B cell (primary cell): ENCODE data around the gene HBM. TPM values are rescaled to one million over a fixed set of nuclear protein-coding genes. Genes with fewer than 3 reads are reported as not detected.

Source experiments
- ATAC-seq: fragments of 200-7000 bp; cut with Tn5 transposase; one replicate; pipeline ENCODE4 v1.10.0; 2021; ENCODE audit warnings: low read depth, mild to moderate bottlenecking, moderate number of reproducible peaks, moderate library complexity
- CTCF ChIA-PET: fragments of 350-600 bp; sonication (Branson Sonifier 250); formaldehyde crosslinking; loops from one replicate; lab custom pipeline; 2021; ENCODE audit warnings: antibody characterized with exemption, inconsistent platforms; lab: Charles Lee
- POLR2A ChIA-PET: fragments of 350-600 bp; sonication (Branson Sonifier 250); formaldehyde crosslinking; loops from one replicate; lab custom pipeline; 2021; ENCODE audit warnings: antibody characterized with exemption; lab: Charles Lee
- DNase-seq: peaks from one replicate; pipeline ENCODE4 v3.0.0; 2013
- H2AFZ ChIP-seq: 2 replicates; pipeline ENCODE4 v1.6.1; 2012; ENCODE audit warnings: mild to moderate bottlenecking, low read depth, low read length; ENCODE audit not compliant: insufficient read depth, poor library complexity, severe bottlenecking
- H3K27ac ChIP-seq, 2 donors: 1 replicate in 1 of 2; 2 replicates in 1 of 2; pipeline ENCODE4 v1.5.1; 2012 to 2013; ENCODE audit warnings: low read length in 2 of 2, mild to moderate bottlenecking in 2 of 2, moderate library complexity in 1 of 2
- H3K27me3 ChIP-seq, 4 experiments: fragments of 200-600 bp in 1 of 4; sonication (generic) in 1 of 4; replicated peaks in 1 of 4; 1 replicate in 2 of 4; 2 replicates in 2 of 4; pipeline versions ENCODE4 v1.6.1 to v1.7.0; 2013 to 2016; ENCODE audit warnings: low read length in 3 of 4, mild to moderate bottlenecking in 2 of 4, mixed read lengths in 1 of 4, moderate library complexity in 1 of 4; ENCODE audit not compliant: insufficient read depth in 4 of 4, control insufficient read depth in 3 of 4; ENCODE audit errors: control extremely low read depth in 1 of 4
- H3K36me3 ChIP-seq, 2 experiments: replicated peaks in 1 of 2; 1 replicate in 1 of 2; 2 replicates in 1 of 2; pipeline versions ENCODE4 v1.6.1 to v1.7.1; 2013; ENCODE audit warnings: low read length in 1 of 2; ENCODE audit not compliant: insufficient read depth in 2 of 2, control insufficient read depth in 1 of 2; ENCODE audit errors: control extremely low read depth in 1 of 2, extremely low read depth in 1 of 2
- H3K4me1 ChIP-seq, 2 donors: fragments of 200-600 bp in 1 of 2; sonication (generic) in 1 of 2; 1 replicate in 1 of 2; 2 replicates in 1 of 2; pipeline versions ENCODE4 v1.5.1 to v1.6.1; 2013 to 2017; ENCODE audit warnings: low read length in 2 of 2; ENCODE audit not compliant: control insufficient read depth in 2 of 2, insufficient read depth in 2 of 2
- H3K4me2 ChIP-seq: replicated peaks from 2 replicates; pipeline ENCODE3; 2012; ENCODE audit warnings: mild to moderate bottlenecking, low read depth, low read length; ENCODE audit not compliant: poor library complexity, severe bottlenecking
- H3K4me3 ChIP-seq, 5 experiments: fragments of 200-600 bp in 1 of 5; sonication (generic) in 1 of 5; 1 replicate in 3 of 5; 2 replicates in 2 of 5; pipeline versions ENCODE4 v1.5.1 to v1.7.0; 2011 to 2016; ENCODE audit warnings: low read length in 4 of 5, mild to moderate bottlenecking in 4 of 5, low read depth in 2 of 5, control low read depth in 1 of 5, moderate library complexity in 1 of 5; ENCODE audit not compliant: insufficient read depth in 1 of 5; ENCODE audit errors: control extremely low read depth in 1 of 5, extremely low read depth in 1 of 5
- H3K79me2 ChIP-seq: fragments of 200-600 bp; sonication (generic); one replicate; pipeline ENCODE4 v1.6.0; 2016; ENCODE audit warnings: low read length; ENCODE audit not compliant: control insufficient read depth, insufficient read depth
- H3K9ac ChIP-seq: fragments of 200-600 bp; sonication (generic); 2 replicates; pipeline ENCODE4 v1.6.1; 2017; ENCODE audit warnings: mild to moderate bottlenecking, low read length, moderate library complexity
- H3K9me3 ChIP-seq, 3 donors: one replicate each; pipeline versions ENCODE4 v1.6.1 to v1.7.1; 2013; ENCODE audit warnings: low read length in 2 of 3; ENCODE audit not compliant: control insufficient read depth in 2 of 3, insufficient read depth in 1 of 3; ENCODE audit errors: control extremely low read depth in 1 of 3
- H4K20me1 ChIP-seq: 2 replicates; pipeline ENCODE4 v1.6.0; 2012; ENCODE audit warnings: mild to moderate bottlenecking, low read length; ENCODE audit not compliant: insufficient read depth, control insufficient read depth, poor library complexity, severe bottlenecking
- H3K27ac Mint-ChIP-seq: one replicate; pipeline ENCODE4 v1.8.0; 2021; ENCODE audit warnings: mixed read lengths
- H3K27me3 Mint-ChIP-seq: one replicate; pipeline ENCODE4 v1.8.0; 2021; ENCODE audit warnings: mixed read lengths
- H3K4me1 Mint-ChIP-seq: one replicate; pipeline ENCODE4 v1.8.0; 2021; ENCODE audit warnings: mixed read lengths
- H3K4me3 Mint-ChIP-seq: one replicate; pipeline ENCODE4 v1.8.0; 2021; ENCODE audit warnings: mixed read lengths
- H3K9me3 Mint-ChIP-seq: one replicate; pipeline ENCODE4 v1.8.0; 2022; ENCODE audit warnings: mixed read lengths; ENCODE audit not compliant: insufficient read depth
- CTCF ChIP-seq: fragments of 200-600 bp; IDR thresholded peaks from one replicate; pipeline ENCODE4 v1.8.0; 2022; ENCODE audit warnings: antibody characterized with exemption, mild to moderate bottlenecking
- EZH2 ChIP-seq: IDR thresholded peaks from 2 replicates; pipeline ENCODE4 v1.6.1; 2012; ENCODE audit warnings: borderline replicate concordance, low read depth, mild to moderate bottlenecking, moderate library complexity, low read length; ENCODE audit not compliant: insufficient read depth, poor library complexity, severe bottlenecking
- WGBS: methylation state at CpG from one replicate; pipeline ENCODE4 v1.1.5; 2013; ENCODE audit warnings: missing lambda C conversion rate; ENCODE audit not compliant: insufficient coverage; 5-methylcytosine and 5-hydroxymethylcytosine counted together
- intact Hi-C: fragments of 100-400 bp; cut with micrococcal nuclease; formaldehyde crosslinking; loops from one replicate; pipeline ENCODE4 v1.10.0; 2022
- polyA plus RNA-seq: library from polyadenylated mRNA; depleted of rRNA; stranded (reverse); fragments of >200 nt; gene quantifications from 2 replicates; pipeline ENCODE4 v1.2.3, GENCODE V29; 2012
- total RNA-seq, 2 donors: library from RNA; stranded (reverse); fragments of 120-200 nt in 1 of 2; gene quantifications; 1 replicate in 1 of 2; 2 replicates in 1 of 2; pipeline versions ENCODE4 v1.2.3 to v1.2.4, GENCODE V29; 2013 to 2022

HBM gene
- total and polyA plus RNA-seq, 2 donors (not counting 1 experiment from before 2014, with no cell fraction given): 0.64 TPM; not detected in 1

- TF ChIP-seq CTCF (no peak), EZH2 (no peak)
- H3K27ac ChIP-seq: no peak overlapping the region
- intact Hi-C loops: no loop called here
- H3K4me3 ChIP-seq: no peak overlapping the region
- Mint-ChIP-seq H3K4me3 (no peak overlapping the region), H3K9me3 (no peaks in the 10 kb centered on the region), H3K27me3 (no peaks in the 10 kb centered on the region), H3K4me1 (no peaks in the 10 kb centered on the region), H3K27ac (no peak overlapping the region)
- H3K4me2 ChIP-seq: no peak overlapping the region
- WGBS: 97% methylated on average over 32 of the region's 34 CpGs
- no peaks in the 10 kb centered on the region for H3K27me3 ChIP-seq
- peaks cover 15% of the 10 kb centered on the region for H4K20me1 ChIP-seq
- no peaks in the 10 kb centered on the region for H3K9me3 ChIP-seq
- no peak for DNase-seq
- H3K4me1 ChIP-seq: no peaks in the 10 kb centered on the region
- CTCF ChIA-PET: no interaction called here
- H3K36me3 ChIP-seq: peaks cover 15 to 65% of the 10 kb centered on the region in 2 experiments
- no peak overlapping the region for H3K9ac ChIP-seq
- no peak for ATAC-seq
- POLR2A ChIA-PET: no interaction called here
- H2AFZ ChIP-seq: no peak overlapping the region
- peaks cover 9% of the 10 kb centered on the region for H3K79me2 ChIP-seq
Observed at GRCh38 chr16:189604-190186, 23.9 kb downstream of the HBM start.

GRCh38 chr16:191831-192230 is 26.1 kb downstream of the HBM start:
- no peak for TF ChIP-seq EZH2
- TF ChIP-seq CTCF: no peak
- DNase-seq: no peak
- Mint-ChIP-seq H3K4me1 (no peaks in the 10 kb centered on the region), H3K9me3 (no peaks in the 10 kb centered on the region), H3K27me3 (no peaks in the 10 kb centered on the region), H3K27ac (no peak overlapping the region), H3K4me3 (no peak overlapping the region)
- no peak overlapping the region for H2AFZ ChIP-seq
- ChIA-PET POLR2A (no interaction called here), CTCF (interaction anchor here (1.4 kb wide), 1 partner anchor 85 kb away, joined by 5 read pairs; no protein-coding TSS in a partner anchor)
- H3K36me3 ChIP-seq: peaks cover 15 to 84% of the 10 kb centered on the region in 2 experiments
- no peak overlapping the region for H3K27ac ChIP-seq
- H3K4me1 ChIP-seq: no peaks in the 10 kb centered on the region
- 93% methylated on average over 3 of the region's 4 CpGs for WGBS
- H3K4me3 ChIP-seq: no peak overlapping the region
- ATAC-seq: no peak
- intact Hi-C loops: no loop called here
- no peaks in the 10 kb centered on the region for H3K27me3 ChIP-seq
- H4K20me1 ChIP-seq: peaks cover 33% of the 10 kb centered on the region
- no peak overlapping the region for H3K4me2 ChIP-seq
- H3K9ac ChIP-seq: no peak overlapping the region
- peaks cover 16% of the 10 kb centered on the region for H3K79me2 ChIP-seq
- no peaks in the 10 kb centered on the region for H3K9me3 ChIP-seq
